Breast epithelium (tissue), 3 donors: ENCODE data around the gene ASB5.

Source experiments
- CTCF ChIP-seq, 3 donors: fragments of 450-650 bp; IDR thresholded peaks; one replicate each; pipeline ENCODE4 v1.5.1; 2016 to 2017; ENCODE audit warnings: antibody characterized with exemption in 3 of 3, mild to moderate bottlenecking in 3 of 3, moderate library complexity in 3 of 3
- POLR2AphosphoS5 ChIP-seq, 3 donors: sonication (generic); formaldehyde crosslinking; IDR thresholded peaks; one replicate each; pipeline ENCODE4 v1.6.1; 2017; ENCODE audit warnings: antibody characterized with exemption in 3 of 3

GRCh38 chr4:176290520-176290919 is 21.5 kb upstream of the ASB5 start:
- TF ChIP-seq CTCF (IDR thresholded peaks at IDR 0.05) (no peak), POLR2AphosphoS5 (IDR thresholded peaks at IDR 0.05) (no peak)
